Neural crest cell (in vitro differentiated cells): ENCODE data around the gene MIEF1. TPM values are rescaled to one million over a fixed set of nuclear protein-coding genes. Genes with fewer than 3 reads are reported as not detected.

Experiments used
- DNase-seq: peaks from one replicate; pipeline ENCODE4 v3.0.0; 2021; ENCODE audit warnings: low read depth, mixed read lengths, low spot score
- H3K27ac Mint-ChIP-seq: one replicate; pipeline ENCODE4 v1.8.0; 2021; ENCODE audit warnings: mild to moderate bottlenecking, mixed read lengths; ENCODE audit not compliant: unreplicated experiment
- H3K27me3 Mint-ChIP-seq: 2 replicates; pipeline ENCODE4 v1.8.0; 2021; ENCODE audit warnings: low read depth, mild to moderate bottlenecking, mixed read lengths
- H3K36me3 Mint-ChIP-seq: 2 replicates; pipeline ENCODE4 v1.8.0; 2021; ENCODE audit warnings: low read depth, mild to moderate bottlenecking, mixed read lengths
- H3K4me1 Mint-ChIP-seq: 2 replicates; pipeline ENCODE4 v1.8.0; 2021; ENCODE audit warnings: mixed read lengths
- H3K4me3 Mint-ChIP-seq: one replicate; pipeline ENCODE4 v1.8.0; 2021; ENCODE audit warnings: mild to moderate bottlenecking, mixed read lengths
- H3K9me3 Mint-ChIP-seq: 2 replicates; pipeline ENCODE4 v1.8.0; 2021; ENCODE audit warnings: mixed read lengths
- CTCF ChIP-seq: fragments of 200-600 bp; sonication (generic); conservative IDR thresholded peaks from 2 replicates; pipeline ENCODE4 v1.5.0; 2021; ENCODE audit warnings: antibody characterized with exemption, mild to moderate bottlenecking
- total RNA-seq: library from RNA; stranded (reverse); gene quantifications from 2 replicates; pipeline ENCODE4 v1.2.1, GENCODE V29; 2021

Gene MIEF1
- total RNA-seq, 1 donor from 2014 or later, result 45.0 TPM

DNA sequence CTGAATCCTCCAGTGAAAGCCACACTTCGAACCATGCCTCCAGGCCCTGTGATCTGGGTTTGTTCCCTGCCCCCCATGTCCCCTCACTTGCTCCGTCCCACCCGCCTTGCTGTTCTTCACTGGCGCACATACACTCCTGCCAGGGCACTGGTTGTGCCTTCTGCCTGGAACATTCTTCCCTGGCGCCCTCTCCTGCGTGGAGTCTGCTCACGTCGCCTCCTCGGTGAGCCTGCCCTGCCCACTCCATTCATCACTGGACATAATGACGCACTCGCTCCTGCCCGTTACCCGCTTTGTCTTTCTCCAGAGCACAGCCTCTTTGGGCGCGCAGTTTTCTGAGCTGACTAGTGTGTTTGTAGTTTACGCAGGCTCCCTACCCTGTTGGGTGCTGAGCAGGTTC lies 21.0 kb upstream of the MIEF1 start:
- Mint-ChIP-seq H3K27me3 (no peaks in the 10 kb centered on the region), H3K9me3 (no peaks in the 10 kb centered on the region), H3K4me3 (no peak overlapping the region), H3K27ac (peak overlapping the region; percentile 92), H3K4me1 (peaks cover 5% of the 10 kb centered on the region), H3K36me3 (no peaks in the 10 kb centered on the region)
- no peak for DNase-seq
- no peak for TF ChIP-seq CTCF

DNA sequence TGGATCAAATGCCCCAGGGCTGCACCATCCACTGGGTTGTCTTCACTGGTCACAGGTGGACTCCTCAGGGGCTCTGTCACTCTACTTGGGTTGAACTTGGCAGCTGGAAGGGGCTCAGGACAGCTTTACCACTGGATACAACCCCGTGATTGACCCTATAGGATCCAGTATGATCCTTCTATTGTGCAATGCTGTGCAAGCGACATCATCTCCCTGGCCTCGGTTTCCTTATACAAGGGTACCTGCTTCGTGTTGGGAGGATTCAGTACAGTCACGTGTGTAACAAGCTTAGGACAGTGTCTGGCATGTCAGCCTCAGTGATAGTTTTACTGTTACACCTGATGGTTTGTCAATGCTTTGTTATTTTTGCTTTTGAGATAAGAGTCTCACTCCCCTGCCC lies 20.5 kb upstream of the MIEF1 start:
- DNase-seq, result no peak
- Mint-ChIP-seq H3K36me3 (no peaks in the 10 kb centered on the region), H3K4me3 (no peak overlapping the region), H3K9me3 (no peaks in the 10 kb centered on the region), H3K4me1 (peaks cover under 1% of the 10 kb centered on the region), H3K27ac (no peak overlapping the region), H3K27me3 (no peaks in the 10 kb centered on the region)
- no peak for TF ChIP-seq CTCF

GRCh38 chr22:39482768-39483167 lies 19.3 kb upstream of the MIEF1 start:
- no peak for DNase-seq
- Mint-ChIP-seq H3K4me1 (no peaks in the 10 kb centered on the region), H3K27ac (no peak overlapping the region)

GRCh38 chr22:39486951-39487825 lies 14.9 kb upstream of the MIEF1 start:
- no peak for DNase-seq
- no peaks in the 10 kb centered on the region for H3K27me3 Mint-ChIP-seq
- no peak overlapping the region for H3K27ac Mint-ChIP-seq
- H3K4me3 Mint-ChIP-seq, result no peak overlapping the region
- TF ChIP-seq CTCF, result no peak
- H3K36me3 Mint-ChIP-seq, result peaks cover 4% of the 10 kb centered on the region
- H3K4me1 Mint-ChIP-seq, result peaks cover 6% of the 10 kb centered on the region
- no peaks in the 10 kb centered on the region for H3K9me3 Mint-ChIP-seq

More at GRCh38 chr22:39482768-39483167, 19.3 kb upstream of the MIEF1 start:
- TF ChIP-seq CTCF, result no peak
- no peaks in the 10 kb centered on the region for H3K27me3 Mint-ChIP-seq
- H3K9me3 Mint-ChIP-seq, result no peaks in the 10 kb centered on the region
- no peaks in the 10 kb centered on the region for H3K36me3 Mint-ChIP-seq
- H3K4me3 Mint-ChIP-seq, result no peak overlapping the region

GRCh38 chr22:39487826-39488520 lies 14.1 kb upstream of the MIEF1 start:
- no peak for DNase-seq
- peaks cover 4% of the 10 kb centered on the region for H3K36me3 Mint-ChIP-seq
- peaks cover 6% of the 10 kb centered on the region for H3K4me1 Mint-ChIP-seq
- H3K27ac Mint-ChIP-seq, result no peak overlapping the region
- no peak overlapping the region for H3K4me3 Mint-ChIP-seq
- no peak for TF ChIP-seq CTCF
- H3K27me3 Mint-ChIP-seq, result no peaks in the 10 kb centered on the region
- no peaks in the 10 kb centered on the region for H3K9me3 Mint-ChIP-seq
